PC-9 (cell line): Measurements from ENCODE around the gene ITGA5.

ENCODE experiments used
- EZH2 ChIP-seq: fragments of 200-600 bp; sonication (generic); IDR thresholded peaks from 2 replicates; pipeline ENCODE4 v1.8.0; 2017; ENCODE audit warnings: antibody characterized with exemption, low read depth
- TF ChIP-seq, protein P1 (sequence below): fragments of 200-600 bp; sonication (generic); conservative IDR thresholded peaks from 2 replicates; pipeline ENCODE4 v1.6.1; 2017; ENCODE audit warnings: mixed run types, antibody characterized with exemption, mild to moderate bottlenecking, moderate library complexity

DNA sequence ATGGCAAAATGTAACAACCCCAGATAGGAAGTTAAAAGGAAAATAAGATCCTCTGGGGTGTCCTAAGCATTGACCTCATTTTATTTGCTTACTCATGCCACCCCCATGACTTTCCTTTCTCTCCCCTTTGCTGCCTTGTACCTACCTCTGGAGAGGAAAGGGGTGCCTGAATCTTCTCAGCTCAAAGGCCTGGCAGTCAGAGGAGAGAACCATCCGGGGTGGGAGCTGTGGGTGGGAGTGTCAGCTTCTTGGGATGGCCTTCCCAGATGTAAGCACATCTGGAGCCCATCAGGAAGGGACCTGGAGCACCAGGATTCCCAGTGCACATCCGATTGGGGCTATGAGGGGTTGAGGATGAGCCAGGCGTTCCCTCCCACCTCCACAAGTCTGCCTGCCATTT lies 5.2 kb upstream of the ITGA5 start:
- TF ChIP-seq, protein P1, sequence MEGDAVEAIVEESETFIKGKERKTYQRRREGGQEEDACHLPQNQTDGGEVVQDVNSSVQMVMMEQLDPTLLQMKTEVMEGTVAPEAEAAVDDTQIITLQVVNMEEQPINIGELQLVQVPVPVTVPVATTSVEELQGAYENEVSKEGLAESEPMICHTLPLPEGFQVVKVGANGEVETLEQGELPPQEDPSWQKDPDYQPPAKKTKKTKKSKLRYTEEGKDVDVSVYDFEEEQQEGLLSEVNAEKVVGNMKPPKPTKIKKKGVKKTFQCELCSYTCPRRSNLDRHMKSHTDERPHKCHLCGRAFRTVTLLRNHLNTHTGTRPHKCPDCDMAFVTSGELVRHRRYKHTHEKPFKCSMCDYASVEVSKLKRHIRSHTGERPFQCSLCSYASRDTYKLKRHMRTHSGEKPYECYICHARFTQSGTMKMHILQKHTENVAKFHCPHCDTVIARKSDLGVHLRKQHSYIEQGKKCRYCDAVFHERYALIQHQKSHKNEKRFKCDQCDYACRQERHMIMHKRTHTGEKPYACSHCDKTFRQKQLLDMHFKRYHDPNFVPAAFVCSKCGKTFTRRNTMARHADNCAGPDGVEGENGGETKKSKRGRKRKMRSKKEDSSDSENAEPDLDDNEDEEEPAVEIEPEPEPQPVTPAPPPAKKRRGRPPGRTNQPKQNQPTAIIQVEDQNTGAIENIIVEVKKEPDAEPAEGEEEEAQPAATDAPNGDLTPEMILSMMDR, result no peak
- TF ChIP-seq EZH2, result no peak
